ENCODE results near the gene MOK.
"Not testable (repeated sequence)": the region's sequence is repeated elsewhere in the genome, so short reads cannot be mapped to it uniquely, and the experiment has no call there.

The MOK gene

DNA sequence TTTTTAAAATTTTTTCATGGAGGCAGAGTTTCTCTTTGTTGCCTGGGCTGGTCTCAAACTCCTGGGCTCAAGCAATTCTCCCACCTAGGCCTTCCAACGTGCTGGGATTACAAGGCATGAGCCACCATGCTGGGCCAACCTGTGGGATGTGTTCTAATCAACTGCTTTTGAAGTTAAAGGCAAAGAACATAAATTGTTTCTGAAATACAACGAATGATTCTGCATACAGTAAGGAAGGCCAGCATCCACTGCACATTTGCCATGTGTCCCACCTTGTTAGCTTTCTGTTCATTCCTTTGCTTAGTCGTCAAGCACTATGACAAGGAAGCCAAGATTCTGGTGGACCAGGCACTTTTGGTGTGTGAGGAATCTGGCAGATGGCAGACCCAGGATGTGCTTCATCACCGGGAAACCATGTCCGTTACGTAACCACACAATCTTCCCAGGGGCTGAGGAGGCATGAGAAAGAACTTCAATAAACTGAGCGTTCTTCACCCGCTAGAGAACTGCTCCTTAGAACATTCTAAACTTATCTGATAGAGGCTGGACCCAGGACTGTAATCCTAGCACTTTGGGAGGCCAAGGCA, 24.5 kb downstream of the MOK start:
- no peak for DNase-seq

DNA sequence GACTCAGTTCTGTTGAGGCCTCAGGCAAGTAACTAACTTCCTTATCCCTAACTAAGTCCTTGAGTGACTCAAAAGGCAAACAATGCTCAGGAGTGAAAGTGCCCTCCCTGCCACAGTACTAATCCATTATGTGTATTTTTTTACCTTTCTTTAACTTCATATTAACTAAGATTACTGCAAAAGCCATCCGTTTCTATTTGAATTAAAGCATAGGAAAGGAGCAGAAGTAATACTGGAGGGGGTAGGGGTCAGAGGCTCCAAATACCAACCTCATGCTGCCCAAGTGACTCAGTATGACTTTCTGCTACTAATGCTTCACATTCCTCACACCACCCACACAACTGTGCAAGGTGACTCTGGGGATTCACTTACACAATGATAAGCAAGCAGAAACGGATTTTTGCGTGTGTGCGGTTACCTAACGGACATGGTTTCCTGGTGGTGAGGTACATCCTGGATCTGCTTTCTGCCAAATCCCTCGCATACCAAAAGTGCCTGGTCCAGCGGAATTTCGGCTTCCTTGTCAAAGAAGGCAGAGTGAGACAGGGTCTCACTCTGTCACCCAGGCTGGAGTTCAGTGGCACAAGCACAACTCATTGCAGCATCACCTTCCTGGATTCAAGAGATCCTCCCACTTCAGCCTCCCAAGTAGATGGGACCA, 25.1 kb downstream of the MOK start:
- DNase-seq: no peak

- DNase-seq: no peak
These were observed 25.7 kb downstream of the MOK start for GRCh38 chr14:102279282-102279681.

DNA sequence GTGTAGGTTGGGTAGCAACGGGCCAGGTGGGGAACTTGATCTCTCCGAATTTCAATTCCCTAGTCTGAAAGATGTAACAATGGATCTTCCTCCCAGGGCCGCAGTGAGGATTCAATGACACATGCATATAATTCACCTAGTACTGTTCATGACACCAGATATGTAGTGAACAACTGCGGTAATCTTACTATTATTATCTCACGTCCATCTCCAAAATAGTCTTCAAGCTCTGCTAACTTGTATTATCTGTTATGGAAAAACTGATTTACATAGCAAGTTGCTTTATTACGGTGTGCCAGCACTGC, 26.4 kb downstream of the MOK start:
- DNase-seq: peak; percentile 30

GRCh38 chr14:102277874-102278630, 26.9 kb downstream of the MOK start:
- DNase-seq: peak; percentile 21

DNA sequence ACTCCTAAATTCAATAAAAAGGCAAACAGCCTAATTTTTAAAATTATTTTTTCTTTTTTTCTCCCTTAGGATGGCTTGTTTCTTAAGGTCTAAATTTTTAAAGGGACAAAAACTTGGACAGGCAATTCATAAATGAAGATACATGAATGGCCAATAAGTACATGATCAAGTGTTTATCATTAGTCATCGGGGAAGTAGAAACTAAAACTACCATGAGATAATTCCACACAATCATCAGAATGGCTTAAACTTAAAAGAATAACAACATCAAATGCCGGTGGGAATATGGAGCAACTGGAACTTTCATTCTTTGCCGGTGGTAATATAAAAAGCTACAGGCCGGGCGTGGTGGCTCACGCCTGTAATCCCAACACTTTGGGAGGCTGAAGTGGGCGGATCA, 29.1 kb downstream of the MOK start:
- DNase-seq: no peak

DNA sequence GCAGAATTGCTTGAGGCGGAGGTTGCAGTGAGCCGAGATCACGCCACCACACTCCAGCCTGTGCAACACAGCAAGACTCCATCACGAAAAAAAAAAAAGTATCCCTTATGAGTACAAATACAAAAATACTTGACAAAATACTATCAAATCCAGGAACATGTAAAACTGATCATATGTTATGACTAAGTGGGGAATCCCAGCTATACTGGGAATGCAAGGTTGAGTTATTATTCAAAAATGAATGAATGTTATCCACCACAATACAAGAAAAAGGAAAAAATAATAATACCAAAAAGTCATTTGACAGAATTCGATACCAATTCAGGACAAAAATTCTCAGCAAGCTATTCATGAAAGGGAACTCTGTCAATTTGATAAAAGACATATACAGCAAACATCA, 32.6 kb downstream of the MOK start:
- no peak for DNase-seq

GRCh38 chr14:102264775-102265174, 40.2 kb downstream of the MOK start:
- no peak for DNase-seq

- no peak for DNase-seq
These were observed 40.6 kb downstream of the MOK start for GRCh38 chr14:102264355-102264754.

- no peak for DNase-seq
These were observed 42.0 kb downstream of the MOK start for GRCh38 chr14:102262929-102263462.

DNA sequence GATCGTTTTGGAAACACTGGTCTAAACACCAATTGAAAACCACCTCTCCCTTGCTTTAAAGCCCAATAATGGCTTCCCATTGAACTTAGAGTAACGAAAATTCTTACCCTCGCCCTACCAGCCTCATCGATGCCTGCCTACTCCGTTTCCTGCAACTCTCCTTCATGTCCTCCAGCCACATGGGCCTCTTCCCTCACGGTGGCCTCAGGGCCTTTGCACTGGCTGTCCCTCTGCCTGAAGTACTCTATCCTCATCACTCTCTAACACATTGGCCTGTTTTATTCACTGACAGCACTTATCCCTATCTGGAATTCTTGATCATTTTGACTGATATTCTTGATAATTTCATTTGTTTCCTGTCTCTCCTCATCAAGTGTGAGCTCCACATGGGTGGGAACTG, 46.8 kb downstream of the MOK start:
- no peak for DNase-seq

GRCh38 chr14:102256716-102257115, 48.2 kb downstream of the MOK start:
- DNase-seq: no peak

DNA sequence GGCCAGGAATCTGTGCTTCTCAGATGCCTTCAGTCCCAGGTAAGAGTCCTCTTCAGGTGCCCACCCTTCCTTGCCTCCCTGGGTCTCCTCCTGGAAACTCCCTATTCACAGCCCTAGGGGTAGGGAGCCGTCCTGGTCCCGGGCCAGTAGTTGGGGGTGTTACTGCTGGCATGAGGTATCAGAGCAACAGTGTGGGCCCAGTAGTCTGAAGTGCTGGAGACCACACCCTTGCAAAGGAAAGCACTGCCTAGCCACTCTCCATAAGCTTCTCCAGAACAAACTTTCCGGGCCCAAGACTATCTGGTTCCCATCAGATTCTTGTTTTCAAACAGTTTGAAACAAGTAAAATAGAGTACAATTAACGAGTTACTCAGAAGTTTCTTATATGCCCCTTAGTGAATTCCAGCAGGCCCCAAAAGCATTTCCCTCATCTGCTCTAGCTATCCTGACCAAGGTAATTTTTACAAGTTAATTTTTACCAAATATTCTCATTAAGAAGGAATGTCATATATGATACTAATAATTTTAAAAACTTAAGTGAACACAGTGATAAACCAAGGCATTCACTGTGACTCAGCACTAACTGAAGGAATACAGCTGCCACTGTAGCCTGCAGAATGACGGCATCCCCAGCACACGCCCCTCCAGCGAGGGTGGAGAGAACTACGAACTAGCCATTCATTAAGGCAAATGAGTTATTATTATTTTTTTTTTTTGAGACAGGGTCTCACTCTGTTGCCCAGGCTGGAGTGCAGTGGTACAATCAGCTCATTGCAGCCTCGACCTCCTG, 49.4 kb downstream of the MOK start:
- no peak for DNase-seq

GRCh38 chr14:102252834-102253801, 51.8 kb downstream of the MOK start:
- DNase-seq: no peak

DNA sequence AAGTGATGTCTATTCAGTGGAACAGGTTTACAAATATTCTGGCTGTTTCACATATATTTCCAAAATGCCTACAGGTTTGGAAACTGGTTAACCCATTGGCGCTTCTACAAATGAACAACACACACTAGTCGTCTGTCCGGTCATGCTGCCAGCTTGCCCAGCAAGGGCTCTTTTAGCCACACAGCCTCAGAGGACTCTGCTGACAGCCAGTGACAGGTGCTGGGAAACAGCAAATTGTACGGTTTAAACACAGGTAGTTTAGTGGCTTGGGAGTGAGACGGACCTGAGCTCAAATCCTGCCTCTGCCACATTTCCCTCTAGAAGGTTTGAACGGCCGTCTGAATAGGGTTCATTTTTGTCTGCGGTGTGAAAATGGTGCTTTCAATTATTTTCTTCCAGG, 53.8 kb downstream of the MOK start:
- DNase-seq: no peak

DNA sequence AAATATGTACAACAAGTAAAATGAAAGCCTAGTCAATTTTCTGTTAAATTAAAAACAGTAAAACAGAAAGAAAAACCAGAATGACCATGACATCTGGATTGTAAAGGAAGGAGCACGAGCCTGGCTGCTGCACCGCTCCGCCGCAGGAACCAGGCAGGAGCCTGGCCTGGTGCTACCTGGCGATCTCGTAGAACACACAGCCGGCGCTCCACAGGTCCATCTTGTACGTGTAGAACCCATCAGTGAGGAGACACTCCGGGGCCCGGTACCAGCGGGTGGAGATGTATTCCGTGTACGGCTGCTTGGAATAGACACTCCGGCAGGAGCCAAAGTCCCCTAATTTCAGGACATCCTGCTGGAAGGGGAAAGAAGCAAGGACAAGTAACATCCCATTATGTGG, 54.3 kb downstream of the MOK start:
- no peak for DNase-seq

- no peak for DNase-seq
These were observed 55.0 kb downstream of the MOK start for GRCh38 chr14:102249981-102250380.

DNA sequence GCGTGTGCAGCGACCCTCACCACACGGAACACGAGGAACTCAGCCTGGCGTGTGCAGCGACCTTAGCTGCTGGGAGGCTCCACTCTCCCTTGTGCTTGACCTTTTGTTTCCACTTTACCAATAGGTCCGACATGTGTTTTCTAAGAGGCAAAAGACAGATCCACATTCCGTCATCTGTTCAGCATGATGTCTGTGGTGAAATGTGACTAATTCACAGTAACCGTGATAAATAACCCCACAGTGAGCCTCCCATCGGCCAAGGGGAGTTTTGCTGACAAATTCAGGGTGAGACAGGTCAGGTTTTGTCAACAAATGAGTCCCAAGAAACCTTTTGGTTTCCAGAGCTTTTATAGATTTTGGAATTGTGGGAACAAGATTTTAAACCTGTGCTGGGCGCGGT, 55.9 kb downstream of the MOK start:
- DNase-seq: no peak

GRCh38 chr14:102248121-102248520, 56.8 kb downstream of the MOK start:
- DNase-seq: no peak

DNA sequence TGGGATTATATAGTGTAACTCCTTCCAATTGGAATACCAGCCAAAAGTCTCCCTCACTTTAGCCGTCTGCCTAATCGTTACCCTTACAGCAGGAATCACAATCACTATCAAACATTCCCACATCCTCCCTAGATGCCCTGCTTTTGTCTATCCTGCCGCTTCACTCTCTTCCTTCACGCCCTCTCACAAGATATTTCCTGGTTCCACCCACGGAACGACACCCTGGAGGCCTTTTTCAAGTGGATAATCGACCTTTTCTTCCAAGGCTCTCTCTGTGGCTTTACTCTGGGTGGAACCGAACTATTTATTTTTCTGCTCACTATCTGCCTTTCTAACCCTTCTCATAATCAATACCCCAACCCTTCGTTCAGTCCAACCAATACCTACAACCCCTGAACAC, 58.9 kb downstream of the MOK start:
- DNase-seq: no peak

DNA sequence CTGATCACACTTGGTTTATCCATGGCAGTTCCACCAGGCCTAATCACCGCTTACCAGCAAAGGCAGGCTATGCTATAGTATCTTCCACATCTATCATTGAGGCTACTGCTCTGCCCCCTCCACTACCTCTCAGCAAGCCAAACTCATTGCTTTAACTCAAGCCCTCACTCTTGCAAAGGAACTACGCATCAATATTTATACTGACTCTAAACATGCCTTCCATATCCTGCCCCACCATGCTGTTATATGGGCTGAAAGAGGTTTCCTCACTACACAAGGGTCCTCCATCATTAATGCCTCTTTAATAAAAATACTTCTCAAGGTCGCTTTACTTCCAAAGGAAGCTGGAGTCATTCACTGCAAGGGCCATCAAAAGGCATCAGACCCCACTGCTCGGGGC, 61.2 kb downstream of the MOK start:
- not testable (repeated sequence) for DNase-seq

- no peak for DNase-seq
These were observed 63.8 kb downstream of the MOK start for GRCh38 chr14:102241147-102241546.
